Stromal cell of bone marrow (primary cell): ENCODE results near the gene ZNF552.
A peak's percentile ranks its signal among the peaks of the same experiment; 100 is the strongest.

Experiments used
- DNase-seq: peaks from one replicate; pipeline ENCODE4 v3.0.0-alpha.2; 2012; ENCODE audit warnings: low read depth

The ZNF552 gene

DNA sequence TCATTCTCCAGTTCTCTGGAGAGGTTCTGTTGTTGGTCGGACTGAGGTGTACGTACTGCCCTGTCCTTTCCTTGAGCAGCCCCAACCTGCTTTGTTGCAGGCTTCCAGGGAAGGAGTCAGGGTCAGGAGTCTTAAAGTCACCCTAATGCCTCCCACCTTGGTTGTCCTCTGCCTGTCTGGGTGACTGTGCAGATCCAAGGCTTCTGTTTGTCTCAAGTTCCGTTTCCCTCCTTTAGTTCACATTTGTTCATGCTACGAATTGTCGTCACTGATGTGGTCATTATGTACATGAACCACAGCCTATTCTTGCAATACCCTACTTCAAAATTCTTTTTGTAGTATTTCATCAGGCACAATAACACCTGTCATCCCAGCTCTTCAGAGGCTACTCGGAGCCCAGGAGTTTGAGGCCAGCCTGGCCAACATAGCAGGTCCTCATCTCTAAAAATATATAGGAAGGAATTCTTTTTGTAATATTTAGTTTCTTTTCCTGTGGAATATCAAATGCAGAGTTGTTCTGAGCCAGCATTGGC is 37.9 kb downstream of the ZNF552 start:
- DNase-seq: no peak

DNA sequence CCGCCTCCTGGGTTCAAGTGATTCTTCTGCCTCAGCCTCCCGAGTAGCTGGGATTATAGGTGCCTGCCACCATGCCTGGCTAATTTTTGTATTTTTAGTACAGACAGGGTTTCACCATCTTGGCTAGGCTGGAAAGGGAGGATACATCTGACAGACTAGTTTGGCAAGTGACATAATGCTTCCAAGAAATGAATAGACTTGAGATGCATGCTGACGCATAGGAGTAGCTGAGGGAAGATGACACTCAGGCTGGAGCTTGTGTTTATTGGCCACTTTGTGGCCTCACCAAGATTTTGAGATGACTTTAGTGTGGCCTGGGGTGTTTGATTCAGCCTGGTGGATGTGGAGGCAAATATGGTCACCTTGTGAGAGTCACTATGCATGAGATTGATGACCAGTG is 41.2 kb downstream of the ZNF552 start:
- no peak for DNase-seq

DNA sequence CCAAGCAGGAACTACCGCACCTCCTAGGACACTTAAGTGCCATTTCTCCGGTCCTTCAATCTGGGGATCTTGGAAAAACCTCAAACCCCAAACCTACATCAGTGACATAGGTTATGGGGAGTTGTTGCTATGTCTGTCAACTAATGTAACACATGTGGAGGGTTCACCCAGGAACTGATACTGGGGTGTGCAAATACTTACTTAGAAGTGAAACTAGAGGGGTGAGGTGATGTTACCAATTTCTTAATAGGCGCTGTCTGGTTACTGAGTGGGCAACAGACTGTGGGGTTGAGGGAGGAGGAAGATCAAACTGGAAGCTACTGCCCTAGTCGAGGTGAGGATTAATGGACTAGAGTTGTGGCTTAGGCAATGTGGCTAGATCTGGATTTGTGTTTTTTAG is 43.3 kb downstream of the ZNF552 start:
- DNase-seq: no peak

DNA sequence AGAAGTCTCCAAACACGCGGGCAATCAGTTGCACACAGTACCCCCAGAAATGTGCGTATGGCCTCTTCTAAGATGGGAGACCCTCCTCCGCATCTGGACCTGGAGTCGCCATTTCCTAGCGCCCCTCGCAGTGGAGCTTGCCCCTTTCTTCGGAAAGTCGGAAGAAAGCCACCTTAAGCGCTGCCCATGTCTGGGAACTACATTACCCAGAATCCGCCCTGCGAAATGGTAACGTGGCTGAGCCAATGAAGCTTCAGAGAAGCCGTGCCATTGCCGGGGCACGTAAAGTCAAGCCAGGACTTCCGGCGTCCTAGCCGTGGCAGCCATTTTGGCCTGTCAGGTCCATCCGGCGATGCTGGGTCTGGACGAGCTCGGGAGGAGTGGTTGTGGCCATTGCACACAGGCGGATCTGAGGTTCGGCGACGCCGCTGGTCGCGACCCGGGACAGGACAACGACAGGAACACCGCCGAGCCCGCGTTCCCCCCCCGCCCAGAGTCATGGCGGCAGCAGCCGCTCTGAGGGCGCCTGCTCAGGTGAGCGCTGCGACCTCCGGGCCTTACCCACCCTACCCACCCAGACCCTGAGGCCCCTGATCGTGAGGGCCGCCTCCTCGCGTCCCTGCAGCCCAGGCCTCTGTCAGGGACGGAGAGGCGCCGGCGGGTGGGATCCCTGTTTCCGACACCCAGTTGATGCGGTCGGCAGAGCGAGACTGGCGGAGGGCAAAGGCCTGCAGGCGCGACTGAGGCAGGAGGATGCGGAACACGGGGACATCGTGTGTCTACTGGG is 45.2 kb downstream of the ZNF552 start, which contains the start of gene ZNF586:
Gene ZNF586, plus strand, starts transcription at position 332 of the 787 bp plus-strand sequence. Its CDS starts 167 bp downstream, at position 499.
- DNase-seq: peak; percentile 88

DNA sequence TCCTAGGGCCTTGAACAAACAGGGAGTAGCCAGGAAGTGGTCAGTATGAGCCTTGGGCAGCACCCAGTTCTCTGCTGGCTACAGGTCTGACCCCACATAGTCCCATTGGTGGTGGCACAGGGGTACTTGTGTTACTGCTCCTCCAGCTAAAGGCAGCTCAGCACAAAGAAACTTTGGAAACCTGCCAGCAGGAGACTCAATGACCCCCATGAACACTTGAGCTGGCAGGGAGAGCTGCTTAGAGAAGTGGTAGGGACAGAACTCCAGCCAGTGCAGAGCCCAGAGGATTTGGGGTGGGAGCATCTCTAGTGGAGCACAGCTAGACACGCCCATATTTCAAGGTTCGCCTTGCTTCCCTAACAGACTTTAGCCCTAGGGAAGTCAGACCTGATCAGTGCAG is 55.6 kb downstream of the ZNF552 start:
- DNase-seq: no peak

DNA sequence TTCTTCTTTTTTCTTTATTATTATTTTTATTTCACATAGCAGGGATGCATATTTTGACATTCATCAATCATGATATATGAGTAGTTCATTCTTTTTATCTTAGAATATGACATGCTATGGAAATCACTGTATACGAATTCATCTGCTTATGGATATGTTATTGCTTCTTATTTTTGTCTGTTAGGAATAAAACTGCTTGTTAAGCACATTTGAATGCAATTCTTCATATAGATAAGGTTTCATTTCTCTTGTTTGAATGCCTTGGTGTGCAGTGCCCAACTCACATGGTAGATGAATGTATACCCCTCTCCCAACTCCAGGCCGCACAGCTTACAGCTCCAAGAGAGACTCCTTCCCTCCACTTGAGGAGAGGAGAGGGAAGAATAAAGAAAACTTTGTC is 56.8 kb downstream of the ZNF552 start:
- DNase-seq: no peak
